HEK293 (cell line): ENCODE measurements around the gene NHERF2.
A peak's percentile ranks its signal among the peaks of the same experiment; 100 is the strongest.

Experiments
- CTCF ChIA-PET: fragments of 350-600 bp; formaldehyde crosslinking; extraction: SDS; loops from one replicate; lab custom pipeline; 2021; ENCODE audit warnings: antibody characterized with exemption; lab: Yijun Ruan, JAX
- POLR2A ChIA-PET: fragments of 300-600 bp; formaldehyde crosslinking; extraction: SDS; loops from one replicate; lab custom pipeline; 2020; ENCODE audit warnings: antibody characterized with exemption, inconsistent platforms; lab: Yijun Ruan, JAX
- H3K27ac ChIP-seq: fragments of 200-500 bp; sonication (Bioruptor generic); 2 replicates; pipeline ENCODE4 v1.5.1; 2014; ENCODE audit warnings: low read depth, low read length, control low read depth, inconsistent platforms; ENCODE audit errors: extremely low read depth
- H3K36me3 ChIP-seq, 2 experiments: fragments of 200-500 bp in 1 of 2; sonication (Bioruptor generic) in 1 of 2; 1 replicate in 1 of 2; 2 replicates in 1 of 2; pipeline ENCODE4 v1.5.1; 2014 to 2017; ENCODE audit warnings: inconsistent platforms in 2 of 2, low read length in 2 of 2; ENCODE audit not compliant: control insufficient read depth in 2 of 2, insufficient read depth in 1 of 2
- H3K4me1 ChIP-seq: fragments of 200-500 bp; sonication (Bioruptor generic); 2 replicates; pipeline ENCODE4 v1.5.1; 2014; ENCODE audit warnings: mild to moderate bottlenecking, low read length, inconsistent platforms; ENCODE audit not compliant: control insufficient read depth, insufficient read depth
- H3K4me3 ChIP-seq: 2 replicates; pipeline ENCODE4 v1.5.1; 2011; ENCODE audit warnings: low read depth, mild to moderate bottlenecking, control low read depth, low read length, moderate library complexity
- H3K9me3 ChIP-seq: fragments of 200-500 bp; sonication (Bioruptor generic); 2 replicates; pipeline ENCODE4 v1.5.1; 2014; ENCODE audit warnings: low read depth, low read length, inconsistent platforms; ENCODE audit not compliant: control insufficient read depth, insufficient read depth
- GLIS1 ChIP-seq: fragments of 450-650 bp; formaldehyde crosslinking; IDR thresholded peaks from 2 replicates; pipeline ENCODE4 v1.5.1; 2016; ENCODE audit warnings: missing biosample characterization, missing genetic modification characterization
- GLIS2 ChIP-seq: fragments of 450-650 bp; formaldehyde crosslinking; IDR thresholded peaks from 2 replicates; pipeline ENCODE4 v1.5.1; 2016; ENCODE audit warnings: missing biosample characterization, missing genetic modification characterization
- KLF9 ChIP-seq: fragments of 450-650 bp; formaldehyde crosslinking; IDR thresholded peaks from 2 replicates; pipeline ENCODE4 v1.5.1; 2016; ENCODE audit warnings: missing biosample characterization, missing genetic modification characterization, low read depth
- SP2 ChIP-seq: fragments of 450-650 bp; formaldehyde crosslinking; IDR thresholded peaks from 2 replicates; pipeline ENCODE4 v1.5.1; 2016; ENCODE audit warnings: missing biosample characterization, missing genetic modification characterization
- SP7 ChIP-seq: fragments of 450-650 bp; formaldehyde crosslinking; IDR thresholded peaks from 2 replicates; pipeline ENCODE4 v1.5.1; 2016; ENCODE audit warnings: missing biosample characterization, missing genetic modification characterization
- TRIM28 ChIP-seq: IDR thresholded peaks from 2 replicates; pipeline ENCODE4 v1.6.1; 2011; ENCODE audit warnings: low read length, control low read depth, borderline replicate concordance
- ZFP37 ChIP-seq: fragments of 450-650 bp; formaldehyde crosslinking; IDR thresholded peaks from 2 replicates; pipeline ENCODE4 v1.5.1; 2016; ENCODE audit warnings: missing biosample characterization, missing genetic modification characterization
- ZNF114 ChIP-seq: fragments of 450-650 bp; formaldehyde crosslinking; IDR thresholded peaks from 2 replicates; pipeline ENCODE4 v1.5.0; 2017; ENCODE audit warnings: missing biosample characterization, missing genetic modification characterization
- ZNF121 ChIP-seq: fragments of 450-650 bp; formaldehyde crosslinking; IDR thresholded peaks from 2 replicates; pipeline ENCODE4 v1.5.1; 2016; ENCODE audit warnings: missing biosample characterization, missing genetic modification characterization
- ZNF133 ChIP-seq: fragments of 450-650 bp; formaldehyde crosslinking; IDR thresholded peaks from 2 replicates; pipeline ENCODE4 v1.5.1; 2016; ENCODE audit warnings: missing biosample characterization, missing genetic modification characterization
- ZNF155 ChIP-seq: fragments of 450-650 bp; formaldehyde crosslinking; IDR thresholded peaks from 2 replicates; pipeline ENCODE4 v1.5.1; 2016; ENCODE audit warnings: missing biosample characterization, missing genetic modification characterization
- ZNF239 ChIP-seq: fragments of 450-650 bp; formaldehyde crosslinking; IDR thresholded peaks from 2 replicates; pipeline ENCODE4 v1.5.1; 2016; ENCODE audit warnings: missing biosample characterization, missing genetic modification characterization
- ZNF266 ChIP-seq: fragments of 450-650 bp; formaldehyde crosslinking; IDR thresholded peaks from 2 replicates; pipeline ENCODE4 v1.5.1; 2016; ENCODE audit warnings: missing biosample characterization, missing genetic modification characterization, low read depth
- ZNF274 ChIP-seq, 2 experiments: fragments of 200-500 bp in 1 of 2; fragments of 450-650 bp in 1 of 2; sonication (Bioruptor generic) in 1 of 2; formaldehyde crosslinking in 1 of 2; IDR thresholded peaks; 2 replicates each; pipeline versions ENCODE4 v1.5.1 to v1.6.1; 2014 to 2016; ENCODE audit warnings: borderline replicate concordance in 1 of 2, inconsistent platforms in 1 of 2, low read length in 1 of 2, missing biosample characterization in 1 of 2, missing genetic modification characterization in 1 of 2
- ZNF335 ChIP-seq: fragments of 450-650 bp; formaldehyde crosslinking; conservative IDR thresholded peaks from 2 replicates; pipeline ENCODE4 v1.5.1; 2016; ENCODE audit warnings: missing biosample characterization, missing genetic modification characterization
- ZNF341 ChIP-seq: fragments of 450-650 bp; formaldehyde crosslinking; IDR thresholded peaks from 2 replicates; pipeline ENCODE4; 2016; ENCODE audit warnings: low read depth, missing biosample characterization, missing genetic modification characterization
- ZNF394 ChIP-seq: fragments of 450-650 bp; formaldehyde crosslinking; IDR thresholded peaks from 2 replicates; pipeline ENCODE4 v1.5.1; 2016; ENCODE audit warnings: missing biosample characterization, missing genetic modification characterization, mild to moderate bottlenecking, moderate library complexity, borderline replicate concordance
- ZNF416 ChIP-seq: fragments of 450-650 bp; formaldehyde crosslinking; IDR thresholded peaks from 2 replicates; pipeline ENCODE4 v1.5.1; 2016; ENCODE audit warnings: missing biosample characterization, missing genetic modification characterization
- ZNF426 ChIP-seq: fragments of 450-650 bp; formaldehyde crosslinking; IDR thresholded peaks from 2 replicates; pipeline ENCODE4 v1.5.1; 2017; ENCODE audit warnings: missing biosample characterization, missing genetic modification characterization, mild to moderate bottlenecking, inconsistent platforms, moderate library complexity
- ZNF501 ChIP-seq: fragments of 450-650 bp; formaldehyde crosslinking; IDR thresholded peaks from 2 replicates; pipeline ENCODE4 v1.5.1; 2016; ENCODE audit warnings: missing biosample characterization, missing genetic modification characterization
- ZNF521 ChIP-seq: fragments of 450-650 bp; formaldehyde crosslinking; IDR thresholded peaks from 2 replicates; pipeline ENCODE4 v1.5.1; 2017; ENCODE audit warnings: missing biosample characterization, mild to moderate bottlenecking, missing genetic modification characterization
- ZNF530 ChIP-seq: fragments of 450-650 bp; formaldehyde crosslinking; IDR thresholded peaks from 2 replicates; pipeline ENCODE4 v1.5.1; 2016; ENCODE audit warnings: low read depth, missing biosample characterization, missing genetic modification characterization
- ZNF544 ChIP-seq: fragments of 450-650 bp; formaldehyde crosslinking; IDR thresholded peaks from 2 replicates; pipeline ENCODE4 v1.5.0; 2017; ENCODE audit warnings: missing biosample characterization, missing genetic modification characterization
- ZNF548 ChIP-seq: fragments of 450-650 bp; formaldehyde crosslinking; IDR thresholded peaks from 2 replicates; pipeline ENCODE4 v1.5.1; 2016; ENCODE audit warnings: missing biosample characterization, missing genetic modification characterization
- ZNF549 ChIP-seq: fragments of 450-650 bp; IDR thresholded peaks from 2 replicates; pipeline ENCODE4 v1.5.1; 2018; ENCODE audit warnings: missing biosample characterization, missing genetic modification characterization, mild to moderate bottlenecking, inconsistent platforms, moderate library complexity
- ZNF571 ChIP-seq: fragments of 450-650 bp; formaldehyde crosslinking; IDR thresholded peaks from 2 replicates; pipeline ENCODE4 v1.5.0; 2017; ENCODE audit warnings: missing biosample characterization, missing genetic modification characterization
- ZNF621 ChIP-seq: fragments of 450-650 bp; formaldehyde crosslinking; IDR thresholded peaks from 2 replicates; pipeline ENCODE4 v1.5.1; 2017; ENCODE audit warnings: missing biosample characterization, missing genetic modification characterization
- ZNF629 ChIP-seq: fragments of 450-650 bp; formaldehyde crosslinking; IDR thresholded peaks from 2 replicates; pipeline ENCODE4 v1.5.1; 2017; ENCODE audit warnings: missing biosample characterization, missing genetic modification characterization
- ZNF76 ChIP-seq: fragments of 450-650 bp; formaldehyde crosslinking; IDR thresholded peaks from 2 replicates; pipeline ENCODE4; 2016; ENCODE audit warnings: low read depth, missing biosample characterization, missing genetic modification characterization, borderline replicate concordance
- ZNF785 ChIP-seq: fragments of 450-650 bp; formaldehyde crosslinking; IDR thresholded peaks from 2 replicates; pipeline ENCODE4 v1.5.1; 2016; ENCODE audit warnings: missing biosample characterization, missing genetic modification characterization
- ZNF830 ChIP-seq: fragments of 450-650 bp; IDR thresholded peaks from 2 replicates; pipeline ENCODE4 v1.5.0; 2018; ENCODE audit warnings: missing biosample characterization, missing genetic modification characterization, low read depth, mild to moderate bottlenecking, moderate library complexity
- TF ChIP-seq, protein P1 (sequence below): IDR thresholded peaks from 2 replicates; pipeline ENCODE4 v1.6.1; 2011; ENCODE audit warnings: mild to moderate bottlenecking, low read depth, low read length, borderline replicate concordance
- TF ChIP-seq, protein P2 (sequence below): fragments of 450-650 bp; formaldehyde crosslinking; optimal IDR thresholded peaks from 2 replicates; pipeline ENCODE3; 2016; ENCODE audit warnings: missing biosample characterization, mild to moderate bottlenecking, missing genetic modification characterization
- TF ChIP-seq, protein P3 (sequence below): fragments of 450-650 bp; formaldehyde crosslinking; IDR thresholded peaks from 2 replicates; pipeline ENCODE4 v1.5.1; 2016; ENCODE audit warnings: missing biosample characterization, missing genetic modification characterization
- TF ChIP-seq, protein P4 (sequence below): fragments of 450-650 bp; formaldehyde crosslinking; IDR thresholded peaks from 2 replicates; pipeline ENCODE4; 2016; ENCODE audit warnings: missing biosample characterization, missing genetic modification characterization

NHERF2 gene

DNA sequence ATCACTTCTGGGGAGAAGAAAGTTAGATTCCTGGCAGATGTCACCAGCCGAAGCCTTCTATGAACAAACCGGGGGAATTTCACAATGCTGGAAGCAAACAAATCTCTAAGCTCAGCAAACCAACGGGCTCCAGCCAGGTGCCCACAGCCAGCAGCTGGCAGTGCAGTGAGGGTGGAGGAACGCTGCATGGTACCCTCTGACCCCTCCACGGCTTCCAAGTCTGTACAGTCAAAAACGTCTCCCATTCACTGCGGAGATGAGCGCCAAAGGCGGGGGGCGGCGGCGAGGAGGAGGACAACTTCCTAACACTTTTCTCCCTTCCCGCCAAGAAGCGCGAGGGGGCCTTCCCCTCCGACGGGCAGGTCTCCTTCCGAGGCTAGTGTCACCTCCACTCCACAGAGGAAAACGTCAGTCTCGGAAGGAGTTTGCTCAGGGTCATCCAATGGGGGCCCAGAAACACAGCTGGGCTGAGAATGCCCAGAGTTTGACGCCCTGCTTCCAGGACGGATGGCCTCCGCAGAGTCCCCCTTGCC is 18.0 kb upstream of the NHERF2 start:
- H3K4me1 ChIP-seq = peaks cover 29% of the 10 kb centered on the region
- peaks cover 0 to 28% of the 10 kb centered on the region in 2 experiments; a peak in 1 of 3 replicates for H3K36me3 ChIP-seq
- ChIA-PET POLR2A (interaction anchor here (0.6 to 2.7 kb wide), 5 partner anchors 21 to 226 kb away, joined by 3 to 17 read pairs (median 4); partner anchors contain the start of genes NUBP2, SPSB3, TBL3 and TRAF7), CTCF (interaction anchor here (0.6 to 1.8 kb wide), 4 partner anchors 14 to 132 kb away, joined by 3 to 7 read pairs (median 5); no protein-coding TSS in a partner anchor)
- H3K27ac ChIP-seq = peak overlapping the region; percentile 97
- peak overlapping the region; percentile 75 for H3K4me3 ChIP-seq
- H3K9me3 ChIP-seq = no peaks in the 10 kb centered on the region
- TF ChIP-seq ZFP37 (no peak), ZNF341 (peak; percentile 48), ZNF571 (no peak), ZNF621 (tag by site-specific recombination) (no peak), ZNF76 (peak; percentile 22; the same call in 1 of the 2 replicates), TRIM28 (no peak), ZNF426 (no peak), ZNF830 (tag by site-specific recombination) (no peak), GLIS2 (tag by site-specific recombination) (peak; percentile 72), ZNF548 (tag by site-specific recombination) (no peak), ZNF394 (tag by site-specific recombination) (0 out of 2 replicates have a peak, but pooled peaks have one; percentile 9), ZNF121 (no peak), ZNF335 (tag by site-specific recombination) (peak; percentile 78), ZNF266 (tag by site-specific recombination) (no peak), ZNF416 (tag by site-specific recombination) (no peak), SP2 (tag by site-specific recombination) (peak; percentile 72), ZNF544 (tag by site-specific recombination) (no peak), ZNF501 (tag by site-specific recombination) (no peak), ZNF133 (tag by site-specific recombination) (no peak), ZNF239 (tag by site-specific recombination) (no peak), ZNF629 (tag by site-specific recombination) (no peak), GLIS1 (tag by site-specific recombination) (no peak), ZNF521 (tag by site-specific recombination) (no peak), ZNF549 (no peak), SP7 (tag by site-specific recombination) (no peak), ZNF155 (tag by site-specific recombination) (no peak), ZNF785 (no peak), ZNF530 (tag by site-specific recombination) (no peak), KLF9 (tag by site-specific recombination) (peak; percentile 28; the same call in 1 of the 2 replicates), ZNF274 (IDR thresholded peaks at IDR 0.05; ENCODE audit: low read length) (no peak), ZNF274 (tag by site-specific recombination; IDR thresholded peaks at IDR 0.05; ENCODE audit: borderline replicate concordance) (no peak), ZNF114 (tag by site-specific recombination) (no peak)
- TF ChIP-seq, protein P1, sequence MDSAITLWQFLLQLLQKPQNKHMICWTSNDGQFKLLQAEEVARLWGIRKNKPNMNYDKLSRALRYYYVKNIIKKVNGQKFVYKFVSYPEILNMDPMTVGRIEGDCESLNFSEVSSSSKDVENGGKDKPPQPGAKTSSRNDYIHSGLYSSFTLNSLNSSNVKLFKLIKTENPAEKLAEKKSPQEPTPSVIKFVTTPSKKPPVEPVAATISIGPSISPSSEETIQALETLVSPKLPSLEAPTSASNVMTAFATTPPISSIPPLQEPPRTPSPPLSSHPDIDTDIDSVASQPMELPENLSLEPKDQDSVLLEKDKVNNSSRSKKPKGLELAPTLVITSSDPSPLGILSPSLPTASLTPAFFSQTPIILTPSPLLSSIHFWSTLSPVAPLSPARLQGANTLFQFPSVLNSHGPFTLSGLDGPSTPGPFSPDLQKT = no peak
- TF ChIP-seq, protein P2, sequence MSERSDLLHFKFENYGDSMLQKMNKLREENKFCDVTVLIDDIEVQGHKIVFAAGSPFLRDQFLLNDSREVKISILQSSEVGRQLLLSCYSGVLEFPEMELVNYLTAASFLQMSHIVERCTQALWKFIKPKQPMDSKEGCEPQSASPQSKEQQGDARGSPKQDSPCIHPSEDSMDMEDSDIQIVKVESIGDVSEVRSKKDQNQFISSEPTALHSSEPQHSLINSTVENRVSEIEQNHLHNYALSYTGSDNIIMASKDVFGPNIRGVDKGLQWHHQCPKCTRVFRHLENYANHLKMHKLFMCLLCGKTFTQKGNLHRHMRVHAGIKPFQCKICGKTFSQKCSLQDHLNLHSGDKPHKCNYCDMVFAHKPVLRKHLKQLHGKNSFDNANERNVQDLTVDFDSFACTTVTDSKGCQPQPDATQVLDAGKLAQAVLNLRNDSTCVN (tag by site-specific recombination) = peak; percentile 22
- TF ChIP-seq, protein P3, sequence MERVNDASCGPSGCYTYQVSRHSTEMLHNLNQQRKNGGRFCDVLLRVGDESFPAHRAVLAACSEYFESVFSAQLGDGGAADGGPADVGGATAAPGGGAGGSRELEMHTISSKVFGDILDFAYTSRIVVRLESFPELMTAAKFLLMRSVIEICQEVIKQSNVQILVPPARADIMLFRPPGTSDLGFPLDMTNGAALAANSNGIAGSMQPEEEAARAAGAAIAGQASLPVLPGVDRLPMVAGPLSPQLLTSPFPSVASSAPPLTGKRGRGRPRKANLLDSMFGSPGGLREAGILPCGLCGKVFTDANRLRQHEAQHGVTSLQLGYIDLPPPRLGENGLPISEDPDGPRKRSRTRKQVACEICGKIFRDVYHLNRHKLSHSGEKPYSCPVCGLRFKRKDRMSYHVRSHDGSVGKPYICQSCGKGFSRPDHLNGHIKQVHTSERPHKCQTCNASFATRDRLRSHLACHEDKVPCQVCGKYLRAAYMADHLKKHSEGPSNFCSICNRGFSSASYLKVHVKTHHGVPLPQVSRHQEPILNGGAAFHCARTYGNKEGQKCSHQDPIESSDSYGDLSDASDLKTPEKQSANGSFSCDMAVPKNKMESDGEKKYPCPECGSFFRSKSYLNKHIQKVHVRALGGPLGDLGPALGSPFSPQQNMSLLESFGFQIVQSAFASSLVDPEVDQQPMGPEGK (tag by site-specific recombination) = peak; percentile 50; the same call in 1 of the 2 replicates
- TF ChIP-seq, protein P4, sequence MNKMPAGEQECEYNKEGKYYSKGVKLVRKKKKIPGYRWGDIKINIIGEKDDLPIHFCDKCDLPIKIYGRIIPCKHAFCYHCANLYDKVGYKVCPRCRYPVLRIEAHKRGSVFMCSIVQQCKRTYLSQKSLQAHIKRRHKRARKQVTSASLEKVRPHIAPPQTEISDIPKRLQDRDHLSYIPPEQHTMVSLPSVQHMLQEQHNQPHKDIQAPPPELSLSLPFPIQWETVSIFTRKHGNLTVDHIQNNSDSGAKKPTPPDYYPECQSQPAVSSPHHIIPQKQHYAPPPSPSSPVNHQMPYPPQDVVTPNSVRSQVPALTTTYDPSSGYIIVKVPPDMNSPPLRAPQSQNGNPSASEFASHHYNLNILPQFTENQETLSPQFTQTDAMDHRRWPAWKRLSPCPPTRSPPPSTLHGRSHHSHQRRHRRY (tag by site-specific recombination) = no peak
